ENCODE measurements around the gene HGF. TPM values are rescaled to one million over a fixed set of nuclear protein-coding genes. Genes with fewer than 3 reads are reported as not detected.

HGF gene
- total and polyA plus RNA-seq, 2 of the 8 experiments (the other 6 are each of a cell fraction or from before 2014, with no cell fraction given) = 0.05 to 0.60 TPM

DNA sequence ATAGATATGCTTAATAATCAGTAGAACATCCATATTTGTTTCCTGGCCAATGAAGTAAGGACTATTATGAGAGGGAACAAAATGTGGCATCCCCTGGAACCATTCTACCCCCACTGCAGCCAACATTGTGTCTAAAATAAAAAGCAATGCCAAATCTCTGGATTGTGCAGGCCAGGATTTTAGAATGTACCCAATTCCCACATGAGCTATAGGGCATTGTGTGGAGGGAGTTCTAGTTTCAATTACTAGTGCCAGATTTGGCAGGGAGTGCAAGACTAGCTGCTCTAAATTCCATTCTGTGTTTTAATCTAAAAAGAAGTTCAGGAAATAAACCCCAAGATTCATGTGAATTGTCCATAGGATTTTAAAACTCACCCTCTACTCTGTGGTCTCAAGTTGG lies 112.3 kb downstream of the HGF start:
- no peak overlapping the region for H3K18ac ChIP-seq (ENCODE audit: extremely low read depth, low read length)
- no peak overlapping the region for H3K4me2 ChIP-seq (ENCODE audit: insufficient read depth in 1 of 2, low read depth in 2 of 2, low read length in 2 of 2)
- CTCF ChIA-PET (ENCODE audit: partially characterized antibody) = interaction anchor here (0.6 kb wide), 1 partner anchor 157 kb away, joined by 3 read pairs; no protein-coding TSS in a partner anchor

More for the DNA sequence above, 112.3 kb downstream of the HGF start:
- no peak overlapping the region for H2BK12ac ChIP-seq (ENCODE audit: low read depth, low read length)
- no peaks in the 10 kb centered on the region for H3K79me1 ChIP-seq (ENCODE audit: low read depth, low read length)
- H3K27me3 ChIP-seq (replicated peaks in 1 of 4; ENCODE audit: control insufficient read depth in 3 of 4, extremely low read depth in 1 of 4, insufficient read depth in 3 of 4, low read length in 3 of 4) = no peaks in the 10 kb centered on the region
- no peak overlapping the region for H2BK15ac ChIP-seq (ENCODE audit: low read length)
- no peak overlapping the region for H3K9ac ChIP-seq (replicated peaks in 1 of 4; ENCODE audit: extremely low read depth in 1 of 4, low read depth in 3 of 4, low read length in 3 of 4)
- H3K79me2 ChIP-seq (ENCODE audit: control insufficient read depth in 1 of 2, insufficient read depth in 2 of 2, low read length in 2 of 2) = no peaks in the 10 kb centered on the region
- H4K20me1 ChIP-seq (replicated peaks in 1 of 2; ENCODE audit: control insufficient read depth in 1 of 2, insufficient read depth in 2 of 2, low read length in 2 of 2) = no peaks in the 10 kb centered on the region
- H3K36me3 ChIP-seq (ENCODE audit: control insufficient read depth in 2 of 4, insufficient read depth in 4 of 4, low read length in 3 of 4) = no peaks in the 10 kb centered on the region
- H3K4ac ChIP-seq (replicated peaks; ENCODE audit: insufficient read length, low read depth, low read length) = no peak overlapping the region
- H4K8ac ChIP-seq (ENCODE audit: extremely low read depth, insufficient read depth, low read length) = no peak overlapping the region
- H4K5ac ChIP-seq (ENCODE audit: insufficient read length, low read depth, low read length) = no peak overlapping the region
- FAIRE-seq (no peak), DNase-seq (ENCODE audit: low read depth in 1 of 2, low spot score in 2 of 2) (no peak)
- H2BK5ac ChIP-seq (ENCODE audit: low read depth, low read length) = no peak overlapping the region
- no peak overlapping the region for H2AFZ ChIP-seq (ENCODE audit: low read length)
- POLR2A ChIA-PET (ENCODE audit: partially characterized antibody) = no interaction called here
- H3K14ac ChIP-seq (ENCODE audit: insufficient read length) = no peak overlapping the region
- H3K4me1 ChIP-seq (replicated peaks in 1 of 4; ENCODE audit: control insufficient read depth in 3 of 4, insufficient read depth in 4 of 4, low read length in 3 of 4) = peaks cover 0 to 5% (median 0%) of the 10 kb centered on the region in 4 experiments; a peak in 3 of 7 replicates
- no peaks in the 10 kb centered on the region for H3K23me2 ChIP-seq (ENCODE audit: low read depth, low read length)
- no peak overlapping the region for H4K91ac ChIP-seq (replicated peaks; ENCODE audit: insufficient read length, low read length)
- no peak overlapping the region for H2AK5ac ChIP-seq (ENCODE audit: low read depth, low read length)
- H3K4me3 ChIP-seq (ENCODE audit: extremely low read depth in 1 of 4, insufficient read depth in 2 of 4, low read depth in 3 of 4, low read length in 4 of 4) = no peak overlapping the region
- peaks cover 3 to 6% of the 10 kb centered on the region in 2 experiments; a peak in 3 of 4 replicates for H3K9me3 ChIP-seq (ENCODE audit: insufficient read depth in 2 of 2, low read depth in 1 of 2, low read length in 1 of 2)
- no peak overlapping the region for H2BK120ac ChIP-seq (replicated peaks; ENCODE audit: low read depth, low read length)
- no peak overlapping the region for H3K27ac ChIP-seq (ENCODE audit: low read depth, low read length)
- H3K23ac ChIP-seq (ENCODE audit: insufficient read length) = no peak overlapping the region
- H3K56ac ChIP-seq (replicated peaks; ENCODE audit: insufficient read length, low read depth, low read length) = no peak overlapping the region
- no peak for TF ChIP-seq RNF2 (IDR thresholded peaks at IDR 0.05; ENCODE audit: borderline replicate concordance, low read depth, low read length, missing control alignments, poor library complexity, severe bottlenecking)
- TF ChIP-seq, protein P1, sequence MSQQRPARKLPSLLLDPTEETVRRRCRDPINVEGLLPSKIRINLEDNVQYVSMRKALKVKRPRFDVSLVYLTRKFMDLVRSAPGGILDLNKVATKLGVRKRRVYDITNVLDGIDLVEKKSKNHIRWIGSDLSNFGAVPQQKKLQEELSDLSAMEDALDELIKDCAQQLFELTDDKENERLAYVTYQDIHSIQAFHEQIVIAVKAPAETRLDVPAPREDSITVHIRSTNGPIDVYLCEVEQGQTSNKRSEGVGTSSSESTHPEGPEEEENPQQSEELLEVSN (IDR thresholded peaks at IDR 0.05) = no peak
- no peak for TF ChIP-seq CTBP2 (IDR thresholded peaks at IDR 0.05; ENCODE audit: borderline replicate concordance, insufficient read depth, insufficient read length, low read length)
- no peak for TF ChIP-seq CEBPB (IDR thresholded peaks at IDR 0.05; ENCODE audit: low read depth, low read length)
- no peak overlapping the region for H2BK20ac ChIP-seq (ENCODE audit: low read length)
